ENCODE data around the gene ADGRV1.

- TF ChIP-seq CTCF (IDR thresholded peaks at IDR 0.05) (no peak), POLR2A (IDR thresholded peaks at IDR 0.05) (no peak)
Measured at GRCh38 chr5:90554358-90555006, 4.1 kb upstream of the ADGRV1 start.
